ENCODE measurements around the gene FAS. TPM values are rescaled to one million over a fixed set of nuclear protein-coding genes. Genes with fewer than 3 reads are reported as not detected.

The FAS gene
- total and polyA plus RNA-seq, 9 of the 15 experiments (the other 6 are each of a cell fraction or from before 2014, with no cell fraction given): 0.08 to 0.62 (median 0.37) TPM

DNA sequence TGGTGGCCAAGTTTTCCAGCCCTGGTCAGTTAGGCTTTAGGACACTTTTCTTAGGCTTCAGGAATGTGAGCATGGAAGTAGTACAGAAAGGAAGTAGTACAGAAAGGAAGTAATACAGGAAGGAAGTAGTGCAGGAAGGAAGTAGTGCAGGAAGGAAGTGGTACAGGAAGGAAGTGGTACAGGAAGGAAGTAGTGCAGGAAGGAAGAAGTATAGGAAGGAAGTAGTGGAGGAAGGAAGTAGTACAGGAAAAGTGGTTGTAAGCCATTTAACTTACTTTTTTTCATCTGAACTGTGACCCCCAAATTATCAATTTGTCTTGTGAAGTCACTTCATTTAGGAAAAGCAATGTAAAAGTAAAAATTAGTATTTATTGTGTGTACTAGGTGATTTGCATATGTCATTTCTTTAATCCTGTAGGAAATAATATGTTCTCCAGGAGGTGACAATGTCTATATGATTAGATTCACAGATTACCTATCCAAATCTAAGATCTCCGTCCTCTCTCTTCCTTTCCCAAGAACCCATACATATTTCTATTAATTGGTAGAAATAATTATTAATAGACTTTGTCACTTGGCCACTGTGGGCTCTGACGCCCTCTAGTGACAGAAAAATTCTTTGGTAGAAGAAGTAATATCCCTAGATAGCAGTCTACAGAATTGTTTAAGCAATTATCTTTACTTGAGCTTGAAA, 3.9 kb upstream of the FAS start:
- ChIA-PET POLR2A (no interaction called here), CTCF (ENCODE audit: low intra/inter-chr PET ratio) (interaction anchor here (2.7 kb wide), 1 partner anchor 51 kb away, joined by 27 read pairs; no protein-coding TSS in a partner anchor)
- no peak overlapping the region for H3K4me2 ChIP-seq (ENCODE audit: insufficient read depth, low read length)
- intact Hi-C loops (cut with micrococcal nuclease): loop anchor here (2.0 to 10.0 kb wide), 2 partner anchors 52 to 152 kb away; no protein-coding TSS in a partner anchor
- DNase-seq (ENCODE audit: extremely low read depth in 1 of 4, low spot score in 3 of 4): peak in 3 of 4 experiments; percentile 11 to 24 (median 12)
- in situ Hi-C loops (cut with MboI): no loop called here
- H2AFZ ChIP-seq (ENCODE audit: low read depth, low read length): no peak overlapping the region
- H3K9ac ChIP-seq (ENCODE audit: insufficient read depth in 1 of 2, low read depth in 2 of 2, low read length in 2 of 2): no peak overlapping the region
- ATAC-seq: no peak
- no peaks in the 10 kb centered on the region for H3K9me1 ChIP-seq (ENCODE audit: control insufficient read depth, insufficient read depth, low read length)
- 0% methylated on average over 2 of the region's 2 CpGs for WGBS (ENCODE audit: insufficient coverage, low coverage, missing lambda C conversion rate)
- no peak overlapping the region for H3K4me3 ChIP-seq
- H3K4me1 ChIP-seq (replicated peaks in 1 of 2; ENCODE audit: control insufficient read depth in 2 of 2, insufficient read depth in 2 of 2, low read length in 2 of 2): peaks cover 0 to 11% of the 10 kb centered on the region in 2 experiments; a peak in 3 of 5 replicates
- H3K9me3 ChIP-seq (replicated peaks; ENCODE audit: control insufficient read depth, insufficient read depth, low read depth, low read length): no peaks in the 10 kb centered on the region
- no peak overlapping the region for H3K27ac ChIP-seq (ENCODE audit: extremely low read depth, low read depth, low read length)
- no peak for FAIRE-seq
- peaks cover 0 to 9% of the 10 kb centered on the region in 2 experiments; a peak in 1 of 5 replicates for H3K27me3 ChIP-seq (ENCODE audit: control insufficient read depth in 2 of 2, insufficient read depth in 2 of 2, low read length in 2 of 2)
- no peaks in the 10 kb centered on the region for H4K20me1 ChIP-seq (replicated peaks; ENCODE audit: control insufficient read depth, insufficient read depth, low read length)
- H3K79me2 ChIP-seq (ENCODE audit: control insufficient read depth, insufficient read depth, low read length): no peaks in the 10 kb centered on the region
- no TSS peak for BruUV-seq (replicated peaks)
- no peaks in the 10 kb centered on the region for H3K36me3 ChIP-seq (ENCODE audit: control insufficient read depth, insufficient read depth, low read length)
- TF ChIP-seq, protein P1, sequence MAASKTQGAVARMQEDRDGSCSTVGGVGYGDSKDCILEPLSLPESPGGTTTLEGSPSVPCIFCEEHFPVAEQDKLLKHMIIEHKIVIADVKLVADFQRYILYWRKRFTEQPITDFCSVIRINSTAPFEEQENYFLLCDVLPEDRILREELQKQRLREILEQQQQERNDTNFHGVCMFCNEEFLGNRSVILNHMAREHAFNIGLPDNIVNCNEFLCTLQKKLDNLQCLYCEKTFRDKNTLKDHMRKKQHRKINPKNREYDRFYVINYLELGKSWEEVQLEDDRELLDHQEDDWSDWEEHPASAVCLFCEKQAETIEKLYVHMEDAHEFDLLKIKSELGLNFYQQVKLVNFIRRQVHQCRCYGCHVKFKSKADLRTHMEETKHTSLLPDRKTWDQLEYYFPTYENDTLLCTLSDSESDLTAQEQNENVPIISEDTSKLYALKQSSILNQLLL (CRISPR knock-in tag; IDR thresholded peaks at IDR 0.05; ENCODE audit: borderline replicate concordance): no peak
- TF ChIP-seq, protein P2, sequence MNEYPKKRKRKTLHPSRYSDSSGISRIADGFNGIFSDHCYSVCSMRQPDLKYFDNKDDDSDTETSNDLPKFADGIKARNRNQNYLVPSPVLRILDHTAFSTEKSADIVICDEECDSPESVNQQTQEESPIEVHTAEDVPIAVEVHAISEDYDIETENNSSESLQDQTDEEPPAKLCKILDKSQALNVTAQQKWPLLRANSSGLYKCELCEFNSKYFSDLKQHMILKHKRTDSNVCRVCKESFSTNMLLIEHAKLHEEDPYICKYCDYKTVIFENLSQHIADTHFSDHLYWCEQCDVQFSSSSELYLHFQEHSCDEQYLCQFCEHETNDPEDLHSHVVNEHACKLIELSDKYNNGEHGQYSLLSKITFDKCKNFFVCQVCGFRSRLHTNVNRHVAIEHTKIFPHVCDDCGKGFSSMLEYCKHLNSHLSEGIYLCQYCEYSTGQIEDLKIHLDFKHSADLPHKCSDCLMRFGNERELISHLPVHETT (CRISPR knock-in tag; conservative IDR thresholded peaks at IDR 0.05 in 1 of 2, IDR thresholded peaks at IDR 0.05 in 1 of 2): no peak
- TF ChIP-seq BMI1 (IDR thresholded peaks at IDR 0.05; ENCODE audit: low read length): no peak
- TF ChIP-seq ZNF76 (CRISPR knock-in tag; IDR thresholded peaks at IDR 0.05; ENCODE audit: borderline replicate concordance): no peak
- 0 out of 2 replicates have a peak, but pooled peaks have one; percentile 18 for TF ChIP-seq SMC3 (conservative IDR thresholded peaks at IDR 0.05; ENCODE audit: insufficient read depth, low read depth, low read length)
- TF ChIP-seq, protein P3, sequence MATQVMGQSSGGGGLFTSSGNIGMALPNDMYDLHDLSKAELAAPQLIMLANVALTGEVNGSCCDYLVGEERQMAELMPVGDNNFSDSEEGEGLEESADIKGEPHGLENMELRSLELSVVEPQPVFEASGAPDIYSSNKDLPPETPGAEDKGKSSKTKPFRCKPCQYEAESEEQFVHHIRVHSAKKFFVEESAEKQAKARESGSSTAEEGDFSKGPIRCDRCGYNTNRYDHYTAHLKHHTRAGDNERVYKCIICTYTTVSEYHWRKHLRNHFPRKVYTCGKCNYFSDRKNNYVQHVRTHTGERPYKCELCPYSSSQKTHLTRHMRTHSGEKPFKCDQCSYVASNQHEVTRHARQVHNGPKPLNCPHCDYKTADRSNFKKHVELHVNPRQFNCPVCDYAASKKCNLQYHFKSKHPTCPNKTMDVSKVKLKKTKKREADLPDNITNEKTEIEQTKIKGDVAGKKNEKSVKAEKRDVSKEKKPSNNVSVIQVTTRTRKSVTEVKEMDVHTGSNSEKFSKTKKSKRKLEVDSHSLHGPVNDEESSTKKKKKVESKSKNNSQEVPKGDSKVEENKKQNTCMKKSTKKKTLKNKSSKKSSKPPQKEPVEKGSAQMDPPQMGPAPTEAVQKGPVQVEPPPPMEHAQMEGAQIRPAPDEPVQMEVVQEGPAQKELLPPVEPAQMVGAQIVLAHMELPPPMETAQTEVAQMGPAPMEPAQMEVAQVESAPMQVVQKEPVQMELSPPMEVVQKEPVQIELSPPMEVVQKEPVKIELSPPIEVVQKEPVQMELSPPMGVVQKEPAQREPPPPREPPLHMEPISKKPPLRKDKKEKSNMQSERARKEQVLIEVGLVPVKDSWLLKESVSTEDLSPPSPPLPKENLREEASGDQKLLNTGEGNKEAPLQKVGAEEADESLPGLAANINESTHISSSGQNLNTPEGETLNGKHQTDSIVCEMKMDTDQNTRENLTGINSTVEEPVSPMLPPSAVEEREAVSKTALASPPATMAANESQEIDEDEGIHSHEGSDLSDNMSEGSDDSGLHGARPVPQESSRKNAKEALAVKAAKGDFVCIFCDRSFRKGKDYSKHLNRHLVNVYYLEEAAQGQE (IDR thresholded peaks at IDR 0.05; ENCODE audit: borderline replicate concordance): peak; percentile 30; the same call in 1 of the 2 replicates
- TF ChIP-seq, protein P3 (CRISPR knock-in tag; IDR thresholded peaks at IDR 0.05; ENCODE audit: low read depth): no peak
- TF ChIP-seq DACH1 (IDR thresholded peaks at IDR 0.05; ENCODE audit: partially characterized antibody): peak; percentile 79
- TF ChIP-seq ZNF79 (CRISPR knock-in tag; IDR thresholded peaks at IDR 0.05; ENCODE audit: low read depth): no peak

Data from K562 (cell line).